ENCODE measurements around the gene TMEM89.

DNA sequence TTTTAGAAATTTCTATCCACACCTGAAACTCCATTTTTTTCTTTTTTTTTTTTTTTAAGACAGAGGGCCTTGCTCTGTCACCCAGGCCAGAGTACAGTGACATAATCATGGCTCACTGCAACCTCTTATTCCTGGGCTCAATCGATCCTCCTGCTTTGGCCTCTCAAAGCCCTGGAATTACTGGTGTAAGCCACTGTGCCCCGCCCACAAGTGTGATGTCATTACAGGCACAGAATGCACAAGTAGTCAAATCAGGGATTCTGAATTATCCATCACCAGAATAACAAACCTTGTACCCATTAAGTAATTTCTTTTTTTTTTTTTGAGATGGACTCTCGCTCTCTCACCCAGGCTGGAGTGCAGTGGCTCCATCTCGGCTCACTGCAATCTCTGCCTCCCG, 14.1 kb downstream of the TMEM89 start:
- TF ChIP-seq, protein P1, sequence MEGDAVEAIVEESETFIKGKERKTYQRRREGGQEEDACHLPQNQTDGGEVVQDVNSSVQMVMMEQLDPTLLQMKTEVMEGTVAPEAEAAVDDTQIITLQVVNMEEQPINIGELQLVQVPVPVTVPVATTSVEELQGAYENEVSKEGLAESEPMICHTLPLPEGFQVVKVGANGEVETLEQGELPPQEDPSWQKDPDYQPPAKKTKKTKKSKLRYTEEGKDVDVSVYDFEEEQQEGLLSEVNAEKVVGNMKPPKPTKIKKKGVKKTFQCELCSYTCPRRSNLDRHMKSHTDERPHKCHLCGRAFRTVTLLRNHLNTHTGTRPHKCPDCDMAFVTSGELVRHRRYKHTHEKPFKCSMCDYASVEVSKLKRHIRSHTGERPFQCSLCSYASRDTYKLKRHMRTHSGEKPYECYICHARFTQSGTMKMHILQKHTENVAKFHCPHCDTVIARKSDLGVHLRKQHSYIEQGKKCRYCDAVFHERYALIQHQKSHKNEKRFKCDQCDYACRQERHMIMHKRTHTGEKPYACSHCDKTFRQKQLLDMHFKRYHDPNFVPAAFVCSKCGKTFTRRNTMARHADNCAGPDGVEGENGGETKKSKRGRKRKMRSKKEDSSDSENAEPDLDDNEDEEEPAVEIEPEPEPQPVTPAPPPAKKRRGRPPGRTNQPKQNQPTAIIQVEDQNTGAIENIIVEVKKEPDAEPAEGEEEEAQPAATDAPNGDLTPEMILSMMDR (IDR thresholded peaks at IDR 0.05), result no peak
- no peak for TF ChIP-seq POLR2A (IDR thresholded peaks at IDR 0.05)
